ENCODE results near the gene MPL. TPM values are rescaled to one million over a fixed set of nuclear protein-coding genes. Genes with fewer than 3 reads are reported as not detected.

Gene MPL
- polyA plus RNA-seq, 1 of the 3 experiments (the other 2 are of a cell fraction), result not detected

GRCh38 chr1:43395523-43395922 is 57.9 kb downstream of the MPL start:
- no peak for DNase-seq
- ChIA-PET POLR2A (no interaction called here), CTCF (interaction anchor here (1.5 kb wide), 1 partner anchor 19 kb away, joined by 4 read pairs; no protein-coding TSS in a partner anchor)
- H3K9me2 ChIP-seq, result no peaks in the 10 kb centered on the region
- no peaks in the 10 kb centered on the region for H3F3A ChIP-seq (replicated peaks; ENCODE audit: insufficient read depth)
- H3K4me1 ChIP-seq (ENCODE audit: control insufficient read depth in 1 of 2, insufficient read depth in 2 of 2, low read depth in 1 of 2, low read length in 1 of 2), result peaks cover 4 to 7% of the 10 kb centered on the region in 2 experiments; a peak in 3 of 4 replicates
- TF ChIP-seq FOSL2 (IDR thresholded peaks at IDR 0.05; ENCODE audit: borderline replicate concordance, low read depth) (no peak), ELF1 (IDR thresholded peaks at IDR 0.05) (no peak), FOXM1 (IDR thresholded peaks at IDR 0.05; ENCODE audit: low read depth) (no peak), USF1 (IDR thresholded peaks at IDR 0.05; ENCODE audit: borderline replicate concordance, low read depth) (no peak), RCOR1 (IDR thresholded peaks at IDR 0.05; ENCODE audit: low read length) (no peak), RFX5 (IDR thresholded peaks at IDR 0.05; ENCODE audit: low read length) (no peak), MAX (IDR thresholded peaks at IDR 0.05; ENCODE audit: low read depth) (no peak), RAD21 (IDR thresholded peaks at IDR 0.05; ENCODE audit: low read length) (no peak), SIN3A (IDR thresholded peaks at IDR 0.05; ENCODE audit: borderline replicate concordance, low read depth, low read length) (no peak), TAF1 (IDR thresholded peaks at IDR 0.05; ENCODE audit: borderline replicate concordance, low read depth, low read length) (no peak), JUND (IDR thresholded peaks at IDR 0.05) (no peak), TCF12 (IDR thresholded peaks at IDR 0.05) (no peak)
- TF ChIP-seq, protein P1, sequence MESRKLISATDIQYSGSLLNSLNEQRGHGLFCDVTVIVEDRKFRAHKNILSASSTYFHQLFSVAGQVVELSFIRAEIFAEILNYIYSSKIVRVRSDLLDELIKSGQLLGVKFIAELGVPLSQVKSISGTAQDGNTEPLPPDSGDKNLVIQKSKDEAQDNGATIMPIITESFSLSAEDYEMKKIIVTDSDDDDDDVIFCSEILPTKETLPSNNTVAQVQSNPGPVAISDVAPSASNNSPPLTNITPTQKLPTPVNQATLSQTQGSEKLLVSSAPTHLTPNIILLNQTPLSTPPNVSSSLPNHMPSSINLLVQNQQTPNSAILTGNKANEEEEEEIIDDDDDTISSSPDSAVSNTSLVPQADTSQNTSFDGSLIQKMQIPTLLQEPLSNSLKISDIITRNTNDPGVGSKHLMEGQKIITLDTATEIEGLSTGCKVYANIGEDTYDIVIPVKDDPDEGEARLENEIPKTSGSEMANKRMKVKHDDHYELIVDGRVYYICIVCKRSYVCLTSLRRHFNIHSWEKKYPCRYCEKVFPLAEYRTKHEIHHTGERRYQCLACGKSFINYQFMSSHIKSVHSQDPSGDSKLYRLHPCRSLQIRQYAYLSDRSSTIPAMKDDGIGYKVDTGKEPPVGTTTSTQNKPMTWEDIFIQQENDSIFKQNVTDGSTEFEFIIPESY (IDR thresholded peaks at IDR 0.05; ENCODE audit: borderline replicate concordance, low read depth), result no peak
- no peaks in the 10 kb centered on the region for H3K27me3 ChIP-seq (ENCODE audit: insufficient read depth)
- H2AFZ ChIP-seq (ENCODE audit: low read depth), result no peak overlapping the region
- H3K36me3 ChIP-seq (replicated peaks in 1 of 2; ENCODE audit: control insufficient read depth in 1 of 2, insufficient read depth in 2 of 2, low read length in 1 of 2), result peaks cover 0 to 8% of the 10 kb centered on the region in 2 experiments
- H4K20me1 ChIP-seq (ENCODE audit: insufficient read depth), result no peaks in the 10 kb centered on the region
- no peak overlapping the region for H3K4me2 ChIP-seq
- H3K9ac ChIP-seq, result no peak overlapping the region
- no peak overlapping the region for H3K27ac ChIP-seq (ENCODE audit: low read depth in 2 of 2, low read length in 1 of 2)
- peaks cover 74% of the 10 kb centered on the region for H3K79me2 ChIP-seq (ENCODE audit: insufficient read depth)
- 96% methylated on average over 4 of the region's 4 CpGs for WGBS (ENCODE audit: low lambda C conversion rate)
- no peak overlapping the region for H3K4me3 ChIP-seq (ENCODE audit: low read depth in 2 of 2, low read length in 1 of 2)
- H3K9me3 ChIP-seq, result no peaks in the 10 kb centered on the region

- ChIA-PET POLR2A (no interaction called here), CTCF (no interaction called here)
- no peaks in the 10 kb centered on the region for H3K9me3 ChIP-seq
- no peaks in the 10 kb centered on the region for H4K20me1 ChIP-seq (ENCODE audit: insufficient read depth)
- H3K27me3 ChIP-seq (ENCODE audit: insufficient read depth), result no peaks in the 10 kb centered on the region
- DNase-seq, result no peak
- H3K36me3 ChIP-seq (replicated peaks in 1 of 2; ENCODE audit: control insufficient read depth in 1 of 2, insufficient read depth in 2 of 2, low read length in 1 of 2), result peaks cover 0 to 8% of the 10 kb centered on the region in 2 experiments
- H3K27ac ChIP-seq (ENCODE audit: low read depth in 2 of 2, low read length in 1 of 2), result no peak overlapping the region
- H3K4me3 ChIP-seq (ENCODE audit: low read depth in 2 of 2, low read length in 1 of 2), result no peak overlapping the region
- H3F3A ChIP-seq (replicated peaks; ENCODE audit: insufficient read depth), result no peaks in the 10 kb centered on the region
- peaks cover under 1 to 1% of the 10 kb centered on the region in 2 experiments; a peak in 2 of 4 replicates for H3K4me1 ChIP-seq (ENCODE audit: control insufficient read depth in 1 of 2, insufficient read depth in 2 of 2, low read depth in 1 of 2, low read length in 1 of 2)
- H3K4me2 ChIP-seq, result no peak overlapping the region
- 94% methylated on average over 1 of the region's 1 CpG for WGBS (ENCODE audit: low lambda C conversion rate)
- H2AFZ ChIP-seq (ENCODE audit: low read depth), result no peak overlapping the region
- H3K9ac ChIP-seq, result no peak overlapping the region
- peaks cover 74% of the 10 kb centered on the region for H3K79me2 ChIP-seq (ENCODE audit: insufficient read depth)
- no peaks in the 10 kb centered on the region for H3K9me2 ChIP-seq
- TF ChIP-seq CHD2 (IDR thresholded peaks at IDR 0.05; ENCODE audit: low read length, partially characterized antibody) (no peak), GATA2 (CRISPR knock-in tag; IDR thresholded peaks at IDR 0.05) (no peak), FOXM1 (IDR thresholded peaks at IDR 0.05; ENCODE audit: low read depth) (no peak), JUND (IDR thresholded peaks at IDR 0.05) (no peak), EP300 (IDR thresholded peaks at IDR 0.05; ENCODE audit: borderline replicate concordance in 1 of 2, low read depth in 1 of 2, low read length in 1 of 2) (no peak), MEF2A (IDR thresholded peaks at IDR 0.05; ENCODE audit: borderline replicate concordance, low read depth) (no peak), MAX (IDR thresholded peaks at IDR 0.05; ENCODE audit: low read depth) (no peak)
- TF ChIP-seq, protein P2, sequence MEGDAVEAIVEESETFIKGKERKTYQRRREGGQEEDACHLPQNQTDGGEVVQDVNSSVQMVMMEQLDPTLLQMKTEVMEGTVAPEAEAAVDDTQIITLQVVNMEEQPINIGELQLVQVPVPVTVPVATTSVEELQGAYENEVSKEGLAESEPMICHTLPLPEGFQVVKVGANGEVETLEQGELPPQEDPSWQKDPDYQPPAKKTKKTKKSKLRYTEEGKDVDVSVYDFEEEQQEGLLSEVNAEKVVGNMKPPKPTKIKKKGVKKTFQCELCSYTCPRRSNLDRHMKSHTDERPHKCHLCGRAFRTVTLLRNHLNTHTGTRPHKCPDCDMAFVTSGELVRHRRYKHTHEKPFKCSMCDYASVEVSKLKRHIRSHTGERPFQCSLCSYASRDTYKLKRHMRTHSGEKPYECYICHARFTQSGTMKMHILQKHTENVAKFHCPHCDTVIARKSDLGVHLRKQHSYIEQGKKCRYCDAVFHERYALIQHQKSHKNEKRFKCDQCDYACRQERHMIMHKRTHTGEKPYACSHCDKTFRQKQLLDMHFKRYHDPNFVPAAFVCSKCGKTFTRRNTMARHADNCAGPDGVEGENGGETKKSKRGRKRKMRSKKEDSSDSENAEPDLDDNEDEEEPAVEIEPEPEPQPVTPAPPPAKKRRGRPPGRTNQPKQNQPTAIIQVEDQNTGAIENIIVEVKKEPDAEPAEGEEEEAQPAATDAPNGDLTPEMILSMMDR (IDR thresholded peaks at IDR 0.05), result no peak
- TF ChIP-seq, protein P3, sequence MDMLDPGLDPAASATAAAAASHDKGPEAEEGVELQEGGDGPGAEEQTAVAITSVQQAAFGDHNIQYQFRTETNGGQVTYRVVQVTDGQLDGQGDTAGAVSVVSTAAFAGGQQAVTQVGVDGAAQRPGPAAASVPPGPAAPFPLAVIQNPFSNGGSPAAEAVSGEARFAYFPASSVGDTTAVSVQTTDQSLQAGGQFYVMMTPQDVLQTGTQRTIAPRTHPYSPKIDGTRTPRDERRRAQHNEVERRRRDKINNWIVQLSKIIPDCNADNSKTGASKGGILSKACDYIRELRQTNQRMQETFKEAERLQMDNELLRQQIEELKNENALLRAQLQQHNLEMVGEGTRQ (IDR thresholded peaks at IDR 0.05; ENCODE audit: borderline replicate concordance, low read depth, low read length), result no peak
Measured at GRCh38 chr1:43396059-43396458, 58.4 kb downstream of the MPL start.

All from SK-N-SH (cell line).